Measurements from ENCODE around the gene IL3.

- TF ChIP-seq CTCF (IDR thresholded peaks at IDR 0.05) (no peak), EP300 (IDR thresholded peaks at IDR 0.05) (no peak), POLR2AphosphoS5 (IDR thresholded peaks at IDR 0.05) (no peak), POLR2A (IDR thresholded peaks at IDR 0.05) (no peak)
Measured at GRCh38 chr5:132102101-132102701, 41.7 kb downstream of the IL3 start.
